GM12878 (cell line): ENCODE results near the gene ARMC9. TPM values are rescaled to one million over a fixed set of nuclear protein-coding genes. Genes with fewer than 3 reads are reported as not detected.

Experiments
- ATAC-seq: fragments of 200-7000 bp; cut with Tn5 transposase; 3 replicates; pipeline ENCODE4 v1.9.1; 2020; ENCODE audit warnings: mild to moderate bottlenecking, moderate library complexity
- BruUV-seq: library from RNA; stranded (reverse); fragments of 400-500 nt; replicated peaks from 2 replicates; lab custom pipeline; 2021; lab: Mats Ljungman, UMichigan
- CTCF ChIA-PET: fragments of 300-600 bp; sonication (Branson Sonifier 250); formaldehyde crosslinking; extraction: SDS; loops from one replicate; lab custom pipeline; 2021; ENCODE audit warnings: inconsistent platforms; lab: Yijun Ruan, JAX
- POLR2A ChIA-PET: fragments of 350-600 bp; formaldehyde crosslinking; extraction: SDS; loops from one replicate; lab custom pipeline; 2021; ENCODE audit warnings: inconsistent platforms; lab: Charles Lee
- RAD21 ChIA-PET: fragments of 300-600 bp; sonication (Branson Sonifier 250); formaldehyde crosslinking; loops from one replicate; lab custom pipeline; 2023; ENCODE audit warnings: antibody characterized with exemption; ENCODE audit not compliant: unreplicated experiment; lab: Charles Lee
- SMC1A ChIA-PET: fragments of 300-600 bp; sonication (Branson Sonifier 250); formaldehyde crosslinking; loops from one replicate; lab custom pipeline; 2023; ENCODE audit not compliant: unreplicated experiment, uncharacterized antibody; lab: Charles Lee
- DNase-seq: peaks from one replicate; pipeline ENCODE4 v3.0.0-alpha.2; 2011; ENCODE audit warnings: low read depth, low spot score
- FAIRE-seq: peaks from 3 replicates; lab custom pipeline; 2011; peaks lifted over from hg19 to GRCh38; lab: Jason Lieb, UNC
- H2AFZ ChIP-seq: 2 replicates; pipeline ENCODE4 v1.6.0; 2011; ENCODE audit warnings: low read depth, low read length, control low read depth; ENCODE audit not compliant: control insufficient read depth
- H3K27ac ChIP-seq: 2 replicates; pipeline ENCODE4 v1.5.1; 2011; ENCODE audit warnings: control low read depth; ENCODE audit not compliant: control insufficient read depth, insufficient read depth
- H3K27me3 ChIP-seq, 2 experiments: replicated peaks in 1 of 2; 2 replicates each; pipeline versions ENCODE4 v1.6.0 to v1.6.1; 2011; ENCODE audit warnings: low read length in 1 of 2; ENCODE audit not compliant: control insufficient read depth in 2 of 2, insufficient read depth in 2 of 2
- H3K36me3 ChIP-seq, 2 experiments: 2 replicates each; pipeline ENCODE4 v1.5.1; 2011; ENCODE audit warnings: low read length in 1 of 2; ENCODE audit not compliant: control insufficient read depth in 2 of 2, insufficient read depth in 2 of 2
- H3K4me1 ChIP-seq: 2 replicates; pipeline ENCODE4 v1.6.1; 2011; ENCODE audit warnings: mild to moderate bottlenecking, low read length, moderate library complexity, mixed read lengths; ENCODE audit not compliant: control insufficient read depth, insufficient read depth
- H3K4me2 ChIP-seq: 2 replicates; pipeline ENCODE4 v1.6.0; 2011; ENCODE audit warnings: control low read depth; ENCODE audit not compliant: control insufficient read depth, insufficient read depth
- H3K4me3 ChIP-seq: fragments of 200-600 bp; sonication (generic); 2 replicates; pipeline ENCODE4 v1.5.1; 2016
- H3K79me2 ChIP-seq: 2 replicates; pipeline ENCODE4 v1.6.0; 2011; ENCODE audit warnings: low read length; ENCODE audit not compliant: control insufficient read depth, insufficient read depth
- H3K9ac ChIP-seq: 2 replicates; pipeline ENCODE4 v1.8.0; 2011; ENCODE audit warnings: low read length, control low read depth, mixed read lengths; ENCODE audit not compliant: control insufficient read depth, insufficient read depth
- H3K9me3 ChIP-seq: replicated peaks from 3 replicates; pipeline ENCODE4 v1.5.1; 2011; ENCODE audit warnings: mild to moderate bottlenecking, low read length; ENCODE audit not compliant: control insufficient read depth, insufficient read depth
- H4K20me1 ChIP-seq: 2 replicates; pipeline ENCODE4 v1.6.0; 2011; ENCODE audit not compliant: control insufficient read depth, insufficient read depth
- DPF2 ChIP-seq: fragments of 450-650 bp; IDR thresholded peaks from 2 replicates; pipeline ENCODE4 v1.6.1; 2017; ENCODE audit warnings: mild to moderate bottlenecking
- ESRRA ChIP-seq: IDR thresholded peaks from 2 replicates; pipeline ENCODE4 v1.6.1; 2012; ENCODE audit warnings: mild to moderate bottlenecking, low read length, improper control_type of control experiment
- KDM1A ChIP-seq: fragments of 200-600 bp; sonication (generic); IDR thresholded peaks from 2 replicates; pipeline ENCODE4 v1.6.1; 2016; ENCODE audit warnings: borderline replicate concordance
- MEF2A ChIP-seq: IDR thresholded peaks from 2 replicates; pipeline ENCODE4 v1.6.1; 2011; ENCODE audit warnings: low read depth, mild to moderate bottlenecking, low read length, moderate library complexity; ENCODE audit not compliant: insufficient read depth
- MTA2 ChIP-seq: fragments of 450-650 bp; IDR thresholded peaks from 2 replicates; pipeline ENCODE4 v1.6.1; 2016; ENCODE audit warnings: low read depth, mild to moderate bottlenecking, moderate library complexity
- NFIC ChIP-seq: IDR thresholded peaks from 2 replicates; pipeline ENCODE4 v1.6.1; 2012; ENCODE audit warnings: low read depth, mild to moderate bottlenecking, inconsistent platforms, low read length, moderate library complexity
- NFXL1 ChIP-seq: fragments of 450-650 bp; IDR thresholded peaks from 2 replicates; pipeline ENCODE4 v1.6.1; 2017; ENCODE audit warnings: antibody characterized with exemption, mild to moderate bottlenecking, borderline replicate concordance
- NR2C2 ChIP-seq: IDR thresholded peaks from 2 replicates; pipeline ENCODE4 v1.6.1; 2011; ENCODE audit warnings: borderline replicate concordance, low read depth; ENCODE audit not compliant: control insufficient read depth, insufficient read length
- NRF1 ChIP-seq: conservative IDR thresholded peaks from 2 replicates; pipeline ENCODE4 v1.6.1; 2011; ENCODE audit warnings: mild to moderate bottlenecking, low read depth, low read length, improper control_type of control experiment
- STAT3 ChIP-seq: IDR thresholded peaks from 2 replicates; pipeline ENCODE4 v1.6.1; 2011; ENCODE audit warnings: low read depth, low read length, improper control_type of control experiment
- TAF1 ChIP-seq: IDR thresholded peaks from 2 replicates; pipeline ENCODE4 v1.6.1; 2011; ENCODE audit warnings: mild to moderate bottlenecking, low read depth, low read length, borderline replicate concordance
- TARDBP ChIP-seq: IDR thresholded peaks from 2 replicates; pipeline ENCODE4 v1.6.1; 2016; ENCODE audit warnings: borderline replicate concordance
- ZSCAN29 ChIP-seq: fragments of 450-650 bp; IDR thresholded peaks from 2 replicates; pipeline ENCODE4 v1.6.1; 2017; ENCODE audit warnings: mild to moderate bottlenecking, moderate library complexity
- ZZZ3 ChIP-seq: IDR thresholded peaks from 2 replicates; pipeline ENCODE4 v1.6.1; 2011; ENCODE audit warnings: low read depth; ENCODE audit not compliant: control insufficient read depth, insufficient read length
- WGBS: methylation state at CpG from one replicate; pipeline ENCODE4 v1.1.6; 2016; ENCODE audit warnings: low lambda C conversion rate; ENCODE audit not compliant: insufficient replicate concordance, insufficient coverage; ENCODE audit errors: missing lambda C conversion rate; 5-methylcytosine and 5-hydroxymethylcytosine counted together
- in situ Hi-C: fragments of 300-500 bp; cut with MboI; formaldehyde crosslinking; loops from 9 replicates; pipeline ENCODE4 v1.14.3; 2018; ENCODE audit warnings: mixed read lengths
- intact Hi-C: fragments of 100-400 bp; cut with micrococcal nuclease; formaldehyde crosslinking; loops from one replicate; pipeline ENCODE4 v1.14.2; 2022; ENCODE audit not compliant: unreplicated experiment
- polyA plus RNA-seq, 11 experiments: library from polyadenylated mRNA; depleted of rRNA in 4 of 11; unstranded in 6 of 11; stranded (reverse) in 5 of 11; fragments of >200 nt; fragmentation: Nextera tagmentation in 4 of 11; fragmentation: Illumina TruSeq in 1 of 11; extraction: Ambion mirVana in 4 of 11; extraction: Trizol in 1 of 11; gene quantifications; 1 replicate in 1 of 11; 2 replicates in 10 of 11; pipeline versions ENCODE4 v1.2.1 to v1.2.3, GENCODE V29; 2011 to 2016; ENCODE audit warnings: inconsistent platforms in 2 of 11, missing spikeins in 2 of 11, low read depth in 1 of 11
- total RNA-seq, 4 experiments: library from RNA; depleted of rRNA in 3 of 4; stranded (reverse); fragments of >200 nt in 3 of 4; fragmentation: Illumina TruSeq in 1 of 4; extraction: Trizol in 1 of 4; gene quantifications; 2 replicates each; pipeline versions ENCODE4 v1.2.1 to v1.2.3, GENCODE V29; 2013 to 2021
- TF ChIP-seq, protein P1 (sequence below): fragments of 450-650 bp; IDR thresholded peaks from 2 replicates; pipeline ENCODE4 v1.6.1; 2018; ENCODE audit warnings: borderline replicate concordance, mild to moderate bottlenecking; ENCODE audit not compliant: partially characterized antibody
- TF ChIP-seq, protein P2 (sequence below): IDR thresholded peaks from 2 replicates; pipeline ENCODE4 v1.6.1; 2012; ENCODE audit warnings: low read depth, low read length, improper control_type of control experiment

Gene ARMC9
- total and polyA plus RNA-seq, 10 of the 15 experiments (the other 5 are each of a cell fraction or from before 2014, with no cell fraction given), result 3.8 to 21.8 (median 10.4) TPM

GRCh38 chr2:231409776-231410175 lies 211.3 kb downstream of the ARMC9 start:
- Histone ChIP-seq H3K36me3 (no peaks in the 10 kb centered on the region), H2AFZ (no peak overlapping the region), H3K27me3 (no peaks in the 10 kb centered on the region), H3K9me3 (peaks cover 6% of the 10 kb centered on the region; the same call in 2 of the 3 replicates), H3K9ac (no peak overlapping the region), H3K4me3 (no peak overlapping the region), H3K79me2 (no peaks in the 10 kb centered on the region), H3K4me2 (no peak overlapping the region)
- in situ Hi-C loops (loop anchor here (5.0 kb wide), 1 partner anchor 302 kb away; no protein-coding TSS in a partner anchor), intact Hi-C loops (loop anchor here (5.0 kb wide), 1 partner anchor 582 kb away; no protein-coding TSS in a partner anchor)
- no peak for ATAC-seq
- ChIA-PET CTCF (interaction anchor here (5.0 to 12.3 kb wide), 4 partner anchors 43 to 307 kb away, joined by 52 to 234 read pairs (median 98); no protein-coding TSS in a partner anchor), SMC1A (interaction anchor here (1.2 to 5.2 kb wide), 4 partner anchors 133 to 305 kb away, joined by 4 to 63 read pairs (median 24); no protein-coding TSS in a partner anchor)
- 59% methylated on average over 5 of the region's 5 CpGs for WGBS
- no peak for DNase-seq
- BruUV-seq, result no TSS peak
- FAIRE-seq, result no peak
- TF ChIP-seq TARDBP (no peak), DPF2 (no peak), ESRRA (no peak), ZZZ3 (no peak), KDM1A (no peak), TAF1 (no peak), ZSCAN29 (no peak), NFXL1 (no peak), MTA2 (no peak), NFIC (no peak), NRF1 (no peak), STAT3 (no peak), MEF2A (no peak), NR2C2 (no peak)
- TF ChIP-seq, protein P1, sequence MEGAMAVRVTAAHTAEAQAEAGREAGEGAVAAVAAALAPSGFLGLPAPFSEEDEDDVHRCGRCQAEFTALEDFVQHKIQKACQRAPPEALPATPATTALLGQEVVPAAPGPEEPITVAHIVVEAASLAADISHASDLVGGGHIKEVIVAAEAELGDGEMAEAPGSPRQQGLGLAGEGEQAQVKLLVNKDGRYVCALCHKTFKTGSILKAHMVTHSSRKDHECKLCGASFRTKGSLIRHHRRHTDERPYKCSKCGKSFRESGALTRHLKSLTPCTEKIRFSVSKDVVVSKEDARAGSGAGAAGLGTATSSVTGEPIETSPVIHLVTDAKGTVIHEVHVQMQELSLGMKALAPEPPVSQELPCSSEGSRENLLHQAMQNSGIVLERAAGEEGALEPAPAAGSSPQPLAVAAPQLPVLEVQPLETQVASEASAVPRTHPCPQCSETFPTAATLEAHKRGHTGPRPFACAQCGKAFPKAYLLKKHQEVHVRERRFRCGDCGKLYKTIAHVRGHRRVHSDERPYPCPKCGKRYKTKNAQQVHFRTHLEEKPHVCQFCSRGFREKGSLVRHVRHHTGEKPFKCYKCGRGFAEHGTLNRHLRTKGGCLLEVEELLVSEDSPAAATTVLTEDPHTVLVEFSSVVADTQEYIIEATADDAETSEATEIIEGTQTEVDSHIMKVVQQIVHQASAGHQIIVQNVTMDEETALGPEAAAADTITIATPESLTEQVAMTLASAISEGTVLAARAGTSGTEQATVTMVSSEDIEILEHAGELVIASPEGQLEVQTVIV, result no peak
- TF ChIP-seq, protein P2, sequence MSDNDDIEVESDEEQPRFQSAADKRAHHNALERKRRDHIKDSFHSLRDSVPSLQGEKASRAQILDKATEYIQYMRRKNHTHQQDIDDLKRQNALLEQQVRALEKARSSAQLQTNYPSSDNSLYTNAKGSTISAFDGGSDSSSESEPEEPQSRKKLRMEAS, result no peak
- TF ChIP-seq, all 136 proteins: peak for 0
- POLR2A ChIA-PET, result interaction anchor here (0.6 to 0.8 kb wide), 3 partner anchors 20 to 418 kb away, joined by 3 to 7 read pairs (median 3); no protein-coding TSS in a partner anchor
- H3K27ac ChIP-seq, result no peak overlapping the region
- H4K20me1 ChIP-seq, result no peaks in the 10 kb centered on the region; the same call in 1 of the 2 replicates
- H3K4me1 ChIP-seq, result peaks cover 11% of the 10 kb centered on the region
- RAD21 ChIA-PET, result no interaction called here
